BLaER1 treated with 17β-estradiol and CSF1 and Interleukin-3, amounts not matched to agents 10 nM and 100 nM (cell line): ENCODE measurements around the gene HSPA12B.
A peak's percentile ranks its signal among the peaks of the same experiment; 100 is the strongest.

Experiments
- H3K27ac ChIP-seq, 11 experiments: shearing (Covaris generic); formaldehyde crosslinking; 2 replicates each; pipeline ENCODE4 v1.8.1; 2022
- H3K27me3 ChIP-seq, 11 experiments: shearing (Covaris generic); formaldehyde crosslinking; 2 replicates each; pipeline ENCODE4 v1.8.1; 2022
- H3K36me3 ChIP-seq, 11 experiments: shearing (Covaris generic); formaldehyde crosslinking; 2 replicates each; pipeline ENCODE4 v1.8.1; 2022
- H3K4me1 ChIP-seq, 10 experiments: shearing (Covaris generic); formaldehyde crosslinking; 2 replicates each; pipeline ENCODE4 v1.8.1; 2022
- H3K4me2 ChIP-seq, 11 experiments: shearing (Covaris generic); formaldehyde crosslinking; 2 replicates each; pipeline ENCODE4 v1.8.1; 2022
- H3K4me3 ChIP-seq, 10 experiments: shearing (Covaris generic); formaldehyde crosslinking; 2 replicates each; pipeline ENCODE4 v1.8.1; 2022
- H3K9ac ChIP-seq, 11 experiments: shearing (Covaris generic); formaldehyde crosslinking; 2 replicates each; pipeline ENCODE4 v1.8.1; 2022
- H3K9me3 ChIP-seq, 11 experiments: shearing (Covaris generic); formaldehyde crosslinking; replicated peaks in 1 of 11; 2 replicates each; pipeline ENCODE4 v1.8.1; 2022
- H4K20me1 ChIP-seq, 11 experiments: shearing (Covaris generic); formaldehyde crosslinking; 2 replicates each; pipeline ENCODE4 v1.8.1; 2022
- Cebpa-rat ChIP-seq, 11 experiments: shearing (Covaris generic); IDR thresholded peaks; 2 replicates each; pipeline ENCODE4 v1.8.1; 2022

Gene HSPA12B

DNA sequence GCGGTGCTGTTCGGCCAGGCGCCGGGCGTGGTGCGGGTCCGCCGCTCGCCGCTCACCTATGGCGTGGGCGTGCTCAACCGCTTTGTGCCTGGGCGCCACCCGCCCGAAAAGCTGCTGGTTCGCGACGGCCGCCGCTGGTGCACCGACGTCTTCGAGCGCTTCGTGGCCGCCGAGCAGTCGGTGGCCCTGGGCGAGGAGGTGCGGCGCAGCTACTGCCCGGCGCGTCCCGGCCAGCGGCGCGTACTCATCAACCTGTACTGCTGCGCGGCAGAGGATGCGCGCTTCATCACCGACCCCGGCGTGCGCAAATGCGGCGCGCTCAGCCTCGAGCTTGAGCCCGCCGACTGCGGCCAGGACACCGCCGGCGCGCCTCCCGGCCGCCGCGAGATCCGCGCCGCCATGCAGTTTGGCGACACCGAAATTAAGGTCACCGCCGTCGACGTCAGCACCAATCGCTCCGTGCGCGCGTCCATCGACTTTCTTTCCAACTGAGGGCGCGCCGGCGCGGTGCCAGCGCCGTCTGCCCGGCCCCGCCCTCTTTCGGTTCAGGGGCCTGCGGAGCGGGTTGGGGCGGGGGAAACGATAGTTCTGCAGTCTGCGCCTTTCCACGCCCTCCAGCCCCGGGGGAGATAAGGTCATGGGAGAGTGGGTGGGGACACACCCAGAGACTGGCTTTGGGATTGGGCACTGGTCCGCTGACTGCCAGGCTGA, 19.3 kb downstream of the HSPA12B start:
- H3K4me3 ChIP-seq: peak overlapping the region; percentile 43 to 60 (median 52)
- no peaks in the 10 kb centered on the region for H3K9me3 ChIP-seq
- no peak for TF ChIP-seq Cebpa-rat (IDR thresholded peaks at IDR 0.05)
- peaks cover 0 to 90% (median 66%) of the 10 kb centered on the region in 11 experiments; a peak in 19 of 22 replicates for H4K20me1 ChIP-seq
- peak overlapping the region in 6 of 11 experiments; percentile 10 to 44 (median 28); a peak in 5 of 22 replicates for H3K27ac ChIP-seq
- H3K9ac ChIP-seq: peak overlapping the region; percentile 16 to 66 (median 54); a peak in 18 of 22 replicates
- peak overlapping the region; percentile 62 to 90 (median 79) for H3K4me2 ChIP-seq
- H3K4me1 ChIP-seq: peaks cover 15 to 43% (median 27%) of the 10 kb centered on the region in 10 experiments
- H3K27me3 ChIP-seq: no peaks in the 10 kb centered on the region
- H3K36me3 ChIP-seq: peaks cover 43 to 65% (median 51%) of the 10 kb centered on the region in 11 experiments

DNA sequence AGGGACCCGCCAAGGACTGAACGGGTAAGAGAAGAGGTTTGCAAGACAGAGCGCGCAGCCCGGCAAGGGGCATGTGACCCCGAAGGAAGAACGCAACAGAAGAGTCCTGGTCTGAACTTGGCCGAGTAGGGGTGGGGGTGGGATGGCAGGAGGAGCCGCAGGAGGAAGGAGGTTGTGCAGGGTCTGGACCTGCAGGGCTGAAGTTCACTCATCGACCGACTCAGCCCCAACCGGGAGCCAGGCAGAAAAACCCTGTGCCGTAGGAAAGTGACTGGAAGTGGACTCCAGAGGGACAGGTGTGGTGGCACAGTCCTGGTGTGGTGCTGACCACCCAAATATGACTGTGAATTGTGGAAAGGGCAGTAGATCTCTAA, 19.9 kb downstream of the HSPA12B start:
- Histone ChIP-seq H4K20me1 (peaks cover 0 to 95% (median 66%) of the 10 kb centered on the region in 11 experiments; a peak in 19 of 22 replicates), H3K4me1 (peaks cover 17 to 49% (median 32%) of the 10 kb centered on the region in 10 experiments), H3K4me2 (peak overlapping the region; percentile 62 to 90 (median 79)), H3K27me3 (no peaks in the 10 kb centered on the region), H3K36me3 (peaks cover 49 to 71% (median 56%) of the 10 kb centered on the region in 11 experiments), H3K9me3 (no peaks in the 10 kb centered on the region), H3K4me3 (peak overlapping the region; percentile 43 to 60 (median 52); a peak in 18 of 20 replicates), H3K9ac (peak overlapping the region in 10 of 11 experiments; percentile 15 to 66 (median 56); a peak in 16 of 22 replicates), H3K27ac (peak overlapping the region in 5 of 11 experiments; percentile 22 to 44 (median 35); a peak in 8 of 22 replicates)
- TF ChIP-seq Cebpa-rat (IDR thresholded peaks at IDR 0.05): no peak

DNA sequence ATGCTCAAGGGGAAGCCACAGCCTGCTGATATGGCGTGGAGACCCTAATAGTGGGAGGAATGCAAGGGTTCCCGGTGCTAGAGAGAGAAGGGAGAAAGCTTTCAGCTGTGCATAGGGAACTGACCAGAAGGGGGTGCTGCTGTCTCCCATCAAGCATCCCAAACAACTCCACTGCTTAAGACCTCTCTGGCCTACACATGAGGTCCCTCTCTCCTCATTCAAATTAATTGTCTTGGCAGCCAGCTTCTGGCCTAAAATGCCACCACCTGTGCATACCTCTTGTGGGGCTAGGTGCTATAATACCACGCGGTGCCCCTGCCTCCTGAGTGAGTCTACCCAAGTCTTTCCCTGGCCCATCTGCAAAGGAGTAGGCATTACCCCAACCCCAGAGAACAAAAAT, 20.6 kb downstream of the HSPA12B start:
- Histone ChIP-seq H3K9ac (peak overlapping the region in 6 of 11 experiments; percentile 8 to 54 (median 17); a peak in 5 of 22 replicates), H3K4me1 (peaks cover 21 to 56% (median 38%) of the 10 kb centered on the region in 10 experiments), H3K27me3 (no peaks in the 10 kb centered on the region), H3K4me3 (peak overlapping the region in 2 of 10 experiments; percentile 43 to 54; a peak in 1 of 20 replicates), H3K9me3 (no peaks in the 10 kb centered on the region), H3K4me2 (peak overlapping the region; percentile 62 to 90 (median 79); a peak in 21 of 22 replicates), H4K20me1 (peaks cover 0 to 94% (median 71%) of the 10 kb centered on the region in 11 experiments; a peak in 19 of 22 replicates), H3K27ac (peak overlapping the region in 1 of 11 experiments; percentile 29; a peak in 2 of 22 replicates), H3K36me3 (peaks cover 56 to 78% (median 63%) of the 10 kb centered on the region in 11 experiments)
- TF ChIP-seq Cebpa-rat (IDR thresholded peaks at IDR 0.05): no peak

DNA sequence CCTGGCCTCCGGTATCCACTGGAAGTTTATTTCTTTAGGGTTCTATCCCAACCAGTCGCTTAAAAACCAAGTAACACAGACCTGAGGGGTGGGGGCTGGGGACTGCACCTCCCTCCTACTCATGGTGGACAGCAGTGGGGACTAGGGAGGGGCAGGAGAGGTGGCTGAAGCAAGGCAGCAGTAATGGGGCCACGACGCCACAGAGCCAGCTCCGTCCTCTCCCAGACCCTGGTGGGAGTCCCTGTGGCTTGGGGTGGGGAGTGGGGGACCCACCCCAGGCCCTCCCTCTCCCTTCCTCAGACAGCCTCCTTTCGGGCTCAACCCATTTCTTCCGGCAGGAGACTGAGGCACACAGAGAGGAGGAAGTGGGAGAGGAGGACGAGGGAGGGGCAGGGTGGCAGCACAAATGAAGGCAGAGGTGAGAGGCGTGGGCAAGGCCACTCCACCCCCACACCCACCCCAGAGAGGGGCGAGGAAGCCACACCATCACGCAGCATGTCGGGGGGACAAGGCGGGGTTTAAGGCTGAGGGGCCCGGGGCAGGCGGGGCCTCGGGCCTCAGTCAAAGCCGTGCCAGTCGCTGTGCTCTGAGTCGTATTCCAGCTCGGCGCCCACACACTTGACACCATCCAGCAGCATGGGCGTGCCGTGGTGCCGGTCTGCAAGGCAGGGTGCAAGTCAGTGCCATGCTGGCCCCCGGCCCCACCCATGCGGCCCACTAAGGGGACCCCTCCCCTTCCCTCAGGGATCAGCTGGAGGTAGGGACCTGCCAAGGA, 21.2 kb downstream of the HSPA12B start:
- H4K20me1 ChIP-seq: peaks cover 0 to 89% (median 71%) of the 10 kb centered on the region in 11 experiments; a peak in 19 of 22 replicates
- peak overlapping the region in 4 of 11 experiments; percentile 8 to 38 (median 14); a peak in 5 of 22 replicates for H3K9ac ChIP-seq
- H3K9me3 ChIP-seq: no peaks in the 10 kb centered on the region
- TF ChIP-seq Cebpa-rat (IDR thresholded peaks at IDR 0.05): no peak
- peaks cover 62 to 84% (median 69%) of the 10 kb centered on the region in 11 experiments for H3K36me3 ChIP-seq
- peak overlapping the region in 5 of 11 experiments; percentile 8 to 90 (median 79); a peak in 2 of 22 replicates for H3K4me2 ChIP-seq
- H3K4me1 ChIP-seq: peaks cover 21 to 62% (median 44%) of the 10 kb centered on the region in 10 experiments
- no peaks in the 10 kb centered on the region for H3K27me3 ChIP-seq
- peak overlapping the region in 2 of 11 experiments; percentile 15 to 16; a peak in 3 of 22 replicates for H3K27ac ChIP-seq
- no peak overlapping the region for H3K4me3 ChIP-seq

DNA sequence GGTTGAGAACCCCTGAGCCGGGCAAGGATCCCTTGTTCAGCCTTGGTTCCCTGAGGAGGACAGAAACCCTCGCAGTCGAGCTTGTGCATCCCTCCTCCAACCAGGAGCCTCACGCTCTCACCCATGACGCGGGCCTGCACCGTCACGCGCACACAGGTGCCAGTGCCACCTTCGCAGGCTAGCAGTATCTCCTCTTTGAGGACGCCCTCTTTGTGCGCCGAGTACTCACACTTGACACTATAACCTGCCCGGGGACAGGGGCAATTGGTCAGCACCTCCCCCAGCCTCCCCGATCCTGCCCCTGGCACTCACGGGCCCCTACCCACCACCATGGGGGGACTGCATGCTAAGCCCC, 21.8 kb downstream of the HSPA12B start:
- Histone ChIP-seq H3K36me3 (peaks cover 67 to 90% (median 74%) of the 10 kb centered on the region in 11 experiments), H3K4me3 (no peak overlapping the region), H3K4me1 (peaks cover 21 to 68% (median 50%) of the 10 kb centered on the region in 10 experiments), H3K9me3 (no peaks in the 10 kb centered on the region), H3K9ac (peak overlapping the region in 2 of 11 experiments; percentile 1 to 8; a peak in 3 of 22 replicates), H4K20me1 (peaks cover 3 to 91% (median 74%) of the 10 kb centered on the region in 11 experiments; a peak in 21 of 22 replicates), H3K27ac (peak overlapping the region in 2 of 11 experiments; percentile 3 to 15; a peak in 1 of 22 replicates), H3K27me3 (no peaks in the 10 kb centered on the region), H3K4me2 (no peak overlapping the region)
- no peak for TF ChIP-seq Cebpa-rat (IDR thresholded peaks at IDR 0.05)

DNA sequence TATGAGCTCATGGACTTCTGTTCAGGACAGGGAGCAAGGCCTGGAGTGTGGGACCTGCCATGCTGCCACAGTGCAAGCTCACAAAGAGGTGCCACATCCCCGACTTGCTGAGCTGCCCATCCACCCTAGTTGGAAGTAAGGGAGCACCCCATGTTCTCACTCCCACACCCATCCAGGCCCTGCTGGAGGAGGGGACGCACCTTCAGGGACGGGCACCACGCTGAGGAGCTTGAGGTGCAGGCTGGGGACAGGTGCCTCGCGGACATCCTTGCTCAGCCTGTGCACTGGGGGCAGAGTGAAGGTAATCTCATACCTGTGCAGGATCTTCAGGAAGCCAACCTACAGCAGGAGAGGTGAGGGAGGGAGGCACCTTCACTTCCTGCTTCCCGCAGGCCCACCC, 22.8 kb downstream of the HSPA12B start:
- Histone ChIP-seq H3K4me1 (peaks cover 29 to 78% (median 60%) of the 10 kb centered on the region in 10 experiments), H3K4me3 (no peak overlapping the region), H3K4me2 (no peak overlapping the region), H4K20me1 (peaks cover 13 to 92% (median 84%) of the 10 kb centered on the region in 11 experiments; a peak in 21 of 22 replicates), H3K36me3 (peaks cover 76 to 99% (median 82%) of the 10 kb centered on the region in 11 experiments), H3K27ac (peak overlapping the region in 6 of 11 experiments; percentile 25 to 75 (median 48); a peak in 7 of 22 replicates), H3K27me3 (no peaks in the 10 kb centered on the region), H3K9ac (peak overlapping the region in 1 of 11 experiments; percentile 12; a peak in 2 of 22 replicates), H3K9me3 (no peaks in the 10 kb centered on the region)
- TF ChIP-seq Cebpa-rat (IDR thresholded peaks at IDR 0.05): no peak

DNA sequence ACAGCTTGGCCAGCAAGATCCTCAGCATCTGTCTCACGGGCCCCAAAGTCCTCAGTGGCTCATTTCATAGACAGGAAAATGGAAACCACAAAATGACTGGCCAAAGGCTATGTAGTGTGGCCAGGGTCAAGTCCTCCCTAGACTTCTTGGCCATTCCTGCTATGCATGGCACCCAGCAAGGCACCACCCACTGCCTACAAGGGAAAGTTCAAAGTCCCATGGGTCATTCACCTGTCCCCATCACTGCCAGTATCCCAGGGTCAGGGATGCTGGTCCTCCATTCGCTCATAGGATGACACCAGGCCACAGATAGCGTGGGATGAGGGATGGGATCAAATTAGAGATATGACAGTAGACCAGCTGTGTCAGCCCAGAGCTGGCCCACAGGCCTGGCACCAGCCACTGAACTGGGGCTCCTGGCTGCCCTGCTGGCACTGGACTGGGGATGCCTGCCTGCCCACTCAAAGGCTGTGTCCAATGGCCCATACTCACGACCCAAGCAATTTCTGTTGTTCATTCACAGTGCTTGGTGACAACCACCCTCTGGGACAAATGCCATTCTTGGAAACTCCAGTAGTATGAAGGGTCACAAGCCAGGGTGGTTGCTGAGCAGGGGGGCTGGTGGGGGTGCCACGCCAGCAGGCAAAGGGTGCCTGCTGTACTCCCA, 23.5 kb downstream of the HSPA12B start:
- no peak for TF ChIP-seq Cebpa-rat (IDR thresholded peaks at IDR 0.05)
- peaks cover 13 to 94% (median 87%) of the 10 kb centered on the region in 11 experiments; a peak in 21 of 22 replicates for H4K20me1 ChIP-seq
- no peak overlapping the region for H3K4me3 ChIP-seq
- H3K9me3 ChIP-seq: no peaks in the 10 kb centered on the region
- H3K27me3 ChIP-seq: no peaks in the 10 kb centered on the region
- H3K36me3 ChIP-seq: peaks cover 69 to 98% (median 84%) of the 10 kb centered on the region in 11 experiments
- H3K4me1 ChIP-seq: peaks cover 36 to 84% (median 67%) of the 10 kb centered on the region in 10 experiments
- peak overlapping the region in 8 of 11 experiments; percentile 33 to 75 (median 63); a peak in 15 of 22 replicates for H3K27ac ChIP-seq
- H3K4me2 ChIP-seq: peak overlapping the region in 1 of 11 experiments; percentile 84; a peak in 3 of 22 replicates
- peak overlapping the region in 5 of 11 experiments; percentile 7 to 50 (median 20); a peak in 5 of 22 replicates for H3K9ac ChIP-seq
